GM12878 (cell line): ENCODE data around the gene CDC14B.

Experiments used
- CTCF ChIP-seq, 3 experiments: IDR thresholded peaks in 2 of 3; conservative IDR thresholded peaks in 1 of 3; 2 replicates each; pipeline ENCODE4 v1.5.1; 2011; ENCODE audit warnings: low read depth in 3 of 3, low read length in 3 of 3, mild to moderate bottlenecking in 3 of 3, control low read depth in 2 of 3, moderate library complexity in 2 of 3, inconsistent platforms in 1 of 3, mixed read lengths in 1 of 3; ENCODE audit not compliant: control insufficient read depth in 2 of 3, insufficient read depth in 1 of 3; ENCODE audit errors: extremely low read depth in 1 of 3
- MTA2 ChIP-seq: fragments of 450-650 bp; IDR thresholded peaks from 2 replicates; pipeline ENCODE4 v1.6.1; 2016; ENCODE audit warnings: low read depth, mild to moderate bottlenecking, moderate library complexity
- RB1 ChIP-seq: fragments of 450-650 bp; formaldehyde crosslinking; IDR thresholded peaks from 2 replicates; pipeline ENCODE4 v1.6.1; 2017; ENCODE audit warnings: mild to moderate bottlenecking, borderline replicate concordance
- SIN3A ChIP-seq: IDR thresholded peaks from 2 replicates; pipeline ENCODE4 v1.6.1; 2012; ENCODE audit warnings: low read depth, low read length, improper control_type of control experiment
- SIX5 ChIP-seq: IDR thresholded peaks from 2 replicates; pipeline ENCODE4 v1.6.1; 2011; ENCODE audit warnings: mild to moderate bottlenecking, low read depth, low read length, moderate library complexity; ENCODE audit not compliant: severe bottlenecking

GRCh38 chr9:96492993-96493531, 126.6 kb downstream of the CDC14B start:
- TF ChIP-seq CTCF (IDR thresholded peaks at IDR 0.05 in 2 of 3, conservative IDR thresholded peaks at IDR 0.05 in 1 of 3; ENCODE audit: control insufficient read depth in 2 of 3, extremely low read depth in 1 of 3, insufficient read depth in 1 of 3, low read depth in 3 of 3, low read length in 3 of 3) (no peak), SIX5 (no peak), RB1 (no peak), SIN3A (no peak), MTA2 (no peak)
